ENCODE data around the gene PHAX.

GRCh38 chr5:126659805-126660482 is 59.2 kb downstream of the PHAX start:
- TF ChIP-seq, protein P1, sequence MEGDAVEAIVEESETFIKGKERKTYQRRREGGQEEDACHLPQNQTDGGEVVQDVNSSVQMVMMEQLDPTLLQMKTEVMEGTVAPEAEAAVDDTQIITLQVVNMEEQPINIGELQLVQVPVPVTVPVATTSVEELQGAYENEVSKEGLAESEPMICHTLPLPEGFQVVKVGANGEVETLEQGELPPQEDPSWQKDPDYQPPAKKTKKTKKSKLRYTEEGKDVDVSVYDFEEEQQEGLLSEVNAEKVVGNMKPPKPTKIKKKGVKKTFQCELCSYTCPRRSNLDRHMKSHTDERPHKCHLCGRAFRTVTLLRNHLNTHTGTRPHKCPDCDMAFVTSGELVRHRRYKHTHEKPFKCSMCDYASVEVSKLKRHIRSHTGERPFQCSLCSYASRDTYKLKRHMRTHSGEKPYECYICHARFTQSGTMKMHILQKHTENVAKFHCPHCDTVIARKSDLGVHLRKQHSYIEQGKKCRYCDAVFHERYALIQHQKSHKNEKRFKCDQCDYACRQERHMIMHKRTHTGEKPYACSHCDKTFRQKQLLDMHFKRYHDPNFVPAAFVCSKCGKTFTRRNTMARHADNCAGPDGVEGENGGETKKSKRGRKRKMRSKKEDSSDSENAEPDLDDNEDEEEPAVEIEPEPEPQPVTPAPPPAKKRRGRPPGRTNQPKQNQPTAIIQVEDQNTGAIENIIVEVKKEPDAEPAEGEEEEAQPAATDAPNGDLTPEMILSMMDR (IDR thresholded peaks at IDR 0.05) = no peak
- no peak for TF ChIP-seq POLR2A (IDR thresholded peaks at IDR 0.05)

All from uterus (tissue), 2 donors.